H9 (cell line): ENCODE data around the gene CA12. TPM values are rescaled to one million over a fixed set of nuclear protein-coding genes. Genes with fewer than 3 reads are reported as not detected.

Experiments used
- DNase-seq: peaks from one replicate; pipeline ENCODE4 v3.0.0-alpha.2; 2017
- H2AFZ ChIP-seq: one replicate; pipeline ENCODE4 v1.6.1; 2013; ENCODE audit warnings: mild to moderate bottlenecking, low read length, control low read depth, moderate library complexity
- H2AK5ac ChIP-seq: 2 replicates; pipeline ENCODE4 v1.6.1; 2013; ENCODE audit warnings: low read length, control low read depth, mixed read lengths; ENCODE audit not compliant: insufficient read length
- H2BK120ac ChIP-seq: one replicate; pipeline ENCODE4 v1.6.1; 2013; ENCODE audit warnings: low read depth, mild to moderate bottlenecking, low read length, control low read depth, inconsistent platforms; ENCODE audit not compliant: poor library complexity, severe bottlenecking
- H2BK12ac ChIP-seq: 2 replicates; pipeline ENCODE4 v1.6.1; 2013; ENCODE audit warnings: low read length, control low read depth, mixed read lengths, low read depth; ENCODE audit not compliant: insufficient read length
- H2BK15ac ChIP-seq: 2 replicates; pipeline ENCODE4 v1.6.1; 2013; ENCODE audit warnings: low read depth, low read length, control low read depth
- H2BK20ac ChIP-seq: one replicate; pipeline ENCODE4 v1.6.1; 2013; ENCODE audit warnings: low read depth, mild to moderate bottlenecking, low read length, control low read depth, inconsistent platforms; ENCODE audit not compliant: poor library complexity, severe bottlenecking
- H2BK5ac ChIP-seq: 2 replicates; pipeline ENCODE4 v1.6.1; 2013; ENCODE audit warnings: low read length, control low read depth, mixed read lengths; ENCODE audit not compliant: insufficient read length
- H3K14ac ChIP-seq: 2 replicates; pipeline ENCODE4 v1.6.1; 2013; ENCODE audit warnings: low read length, control low read depth; ENCODE audit not compliant: insufficient read depth
- H3K18ac ChIP-seq: 2 replicates; pipeline ENCODE4 v1.6.1; 2013; ENCODE audit warnings: low read depth, mild to moderate bottlenecking, mixed read lengths, low read length, control low read depth; ENCODE audit not compliant: insufficient read length
- H3K23ac ChIP-seq: 2 replicates; pipeline ENCODE4 v1.6.1; 2013; ENCODE audit warnings: low read length, control low read depth, mixed read lengths, low read depth; ENCODE audit not compliant: insufficient read length
- H3K23me2 ChIP-seq: 2 replicates; pipeline ENCODE4 v1.6.1; 2013; ENCODE audit warnings: low read depth, mild to moderate bottlenecking, mixed read lengths, low read length, control low read depth; ENCODE audit not compliant: insufficient read length, poor library complexity, severe bottlenecking
- H3K27ac ChIP-seq: 2 replicates; pipeline ENCODE4 v1.5.1; 2013; ENCODE audit warnings: low read length, control low read depth, mixed read lengths, low read depth; ENCODE audit not compliant: insufficient read length
- H3K27me3 ChIP-seq: 2 replicates; pipeline ENCODE4 v1.6.1; 2013; ENCODE audit warnings: low read length, control low read depth, inconsistent platforms; ENCODE audit not compliant: insufficient read depth
- H3K4ac ChIP-seq: 2 replicates; pipeline ENCODE4 v1.6.1; 2013; ENCODE audit warnings: low read depth, mild to moderate bottlenecking, control low read depth, inconsistent platforms, low read length, moderate library complexity
- H3K4me1 ChIP-seq: 2 replicates; pipeline ENCODE4 v1.6.1; 2013; ENCODE audit warnings: low read length, control low read depth, inconsistent platforms; ENCODE audit not compliant: insufficient read depth
- H3K4me2 ChIP-seq: 2 replicates; pipeline ENCODE4 v1.6.1; 2013; ENCODE audit warnings: low read length, control low read depth, mixed read lengths; ENCODE audit not compliant: insufficient read length, insufficient read depth
- H3K56ac ChIP-seq: 2 replicates; pipeline ENCODE4 v1.6.1; 2013; ENCODE audit warnings: low read depth, mild to moderate bottlenecking, mixed read lengths, low read length, control low read depth; ENCODE audit not compliant: insufficient read length
- H3K79me1 ChIP-seq: 2 replicates; pipeline ENCODE4 v1.6.1; 2013; ENCODE audit warnings: low read depth, mild to moderate bottlenecking, moderate library complexity, low read length, control low read depth, inconsistent platforms; ENCODE audit not compliant: insufficient read depth, poor library complexity, severe bottlenecking
- H3K79me2 ChIP-seq: 2 replicates; pipeline ENCODE4 v1.6.1; 2013; ENCODE audit warnings: low read length, control low read depth, inconsistent platforms; ENCODE audit not compliant: insufficient read depth
- H3K9ac ChIP-seq: 2 replicates; pipeline ENCODE4 v1.6.1; 2013; ENCODE audit warnings: low read length, control low read depth, mixed read lengths; ENCODE audit not compliant: insufficient read length; ENCODE audit errors: extremely low read depth
- H3K9me3 ChIP-seq: one replicate; pipeline ENCODE4 v1.6.1; 2013; ENCODE audit warnings: low read depth, low read length, inconsistent platforms; ENCODE audit not compliant: control insufficient read depth
- H3T11ph ChIP-seq: one replicate; pipeline ENCODE4 v1.6.1; 2013; ENCODE audit warnings: mild to moderate bottlenecking, low read length, control low read depth, inconsistent platforms
- H4K20me1 ChIP-seq: one replicate; pipeline ENCODE4 v1.6.1; 2013; ENCODE audit not compliant: control insufficient read depth, insufficient read length, insufficient read depth
- H4K5ac ChIP-seq: 2 replicates; pipeline ENCODE4 v1.6.1; 2013; ENCODE audit warnings: low read depth, mild to moderate bottlenecking, mixed read lengths, low read length, control low read depth; ENCODE audit not compliant: insufficient read length
- H4K8ac ChIP-seq: replicated peaks from 2 replicates; pipeline ENCODE4 v1.6.1; 2013; ENCODE audit warnings: low read length, control low read depth, mixed read lengths, low read depth; ENCODE audit not compliant: insufficient read length
- H4K91ac ChIP-seq: 2 replicates; pipeline ENCODE4 v1.6.1; 2013; ENCODE audit warnings: low read depth, mild to moderate bottlenecking, moderate library complexity, mixed read lengths, low read length, control low read depth; ENCODE audit not compliant: insufficient read length
- H3K27ac Mint-ChIP-seq, 3 experiments: 2 replicates in 2 of 3; 3 replicates in 1 of 3; pipeline ENCODE4 v1.8.0; 2020 to 2021; ENCODE audit warnings: mixed read lengths in 3 of 3, mild to moderate bottlenecking in 1 of 3, moderate library complexity in 1 of 3
- H3K27me3 Mint-ChIP-seq: 2 replicates; pipeline ENCODE4 v1.8.0; 2021; ENCODE audit warnings: low read depth, mild to moderate bottlenecking, moderate library complexity, mixed read lengths
- H3K36me3 Mint-ChIP-seq, 3 experiments: 2 replicates in 2 of 3; 3 replicates in 1 of 3; pipeline ENCODE4 v1.8.0; 2020 to 2021; ENCODE audit warnings: low read depth in 3 of 3, mixed read lengths in 3 of 3; ENCODE audit not compliant: insufficient read depth in 1 of 3
- H3K4me1 Mint-ChIP-seq, 2 experiments: 2 replicates each; pipeline ENCODE4 v1.8.0; 2020; ENCODE audit warnings: mixed read lengths in 2 of 2
- H3K4me3 Mint-ChIP-seq, 2 experiments: 2 replicates in 1 of 2; 3 replicates in 1 of 2; pipeline ENCODE4 v1.8.0; 2020 to 2021; ENCODE audit warnings: mild to moderate bottlenecking in 2 of 2, mixed read lengths in 2 of 2, moderate library complexity in 1 of 2
- H3K9me3 Mint-ChIP-seq, 2 experiments: 2 replicates in 1 of 2; 3 replicates in 1 of 2; pipeline ENCODE4 v1.8.0; 2020; ENCODE audit warnings: mild to moderate bottlenecking in 2 of 2, mixed read lengths in 2 of 2, moderate library complexity in 1 of 2
- CTCF ChIP-seq: fragments of 200-600 bp; sonication (generic); conservative IDR thresholded peaks from 3 replicates; pipeline ENCODE4 v1.8.0; 2021; ENCODE audit warnings: antibody characterized with exemption, mild to moderate bottlenecking
- WGBS: extraction: QIAGEN DNeasy Blood & Tissue Kit; methylation state at CpG from one replicate; pipeline ENCODE4 v1.1.7; 2013; ENCODE audit warnings: missing lambda C conversion rate, low lambda C conversion rate, mixed read lengths; ENCODE audit not compliant: insufficient read length; ENCODE audit errors: extremely low coverage; 5-methylcytosine and 5-hydroxymethylcytosine counted together
- total RNA-seq: library from RNA; stranded (reverse); gene quantifications from 2 replicates; pipeline ENCODE4 v1.2.1, GENCODE V29; 2021

Gene CA12
- total RNA-seq, 1 experiment from 2014 or later = 0.68 TPM

- Histone ChIP-seq H3K4me1 (no peaks in the 10 kb centered on the region), H2AK5ac (no peak overlapping the region), H2BK120ac (no peak overlapping the region), H3K79me2 (no peaks in the 10 kb centered on the region), H3K27ac (no peak overlapping the region), H3K9me3 (no peaks in the 10 kb centered on the region), H3K23me2 (no peaks in the 10 kb centered on the region), H2AFZ (no peak overlapping the region), H4K5ac (no peak overlapping the region), H4K8ac (no peak overlapping the region), H3K18ac (no peak overlapping the region), H3K4ac (no peak overlapping the region), H3T11ph (no peak overlapping the region), H3K27me3 (no peaks in the 10 kb centered on the region), H3K4me2 (no peak overlapping the region), H2BK20ac (no peak overlapping the region), H4K20me1 (no peaks in the 10 kb centered on the region), H3K9ac (no peak overlapping the region), H3K79me1 (no peaks in the 10 kb centered on the region), H2BK15ac (no peak overlapping the region), H2BK5ac (no peak overlapping the region), H4K91ac (no peak overlapping the region), H2BK12ac (no peak overlapping the region), H3K56ac (no peak overlapping the region), H3K14ac (no peak overlapping the region), H3K23ac (no peak overlapping the region)
- Mint-ChIP-seq H3K4me1 (0 out of 4 replicates have a peak, but pooled peaks cover 0 to 3% of the 10 kb centered on the region in 2 experiments), H3K27ac (no peak overlapping the region; a peak in 1 of 7 replicates), H3K36me3 (peaks cover 0 to 6% (median 5%) of the 10 kb centered on the region in 3 experiments; a peak in 4 of 7 replicates), H3K9me3 (no peaks in the 10 kb centered on the region), H3K4me3 (no peak overlapping the region), H3K27me3 (no peaks in the 10 kb centered on the region)
- DNase-seq = no peak
- WGBS = no CpG with 5 or more reads among the region's 2 CpGs
- TF ChIP-seq CTCF = no peak
Measured at GRCh38 chr15:63287109-63287508, 94.5 kb downstream of the CA12 start.
